GM19397 (cell line): ENCODE data around the gene GUCY2C.

ENCODE experiments used
- ATAC-seq: cut with Tn5 transposase; IDR thresholded peaks from one replicate; pipeline ENCODE4 v1.9.1; 2021; ENCODE audit warnings: mild to moderate bottlenecking, moderate library complexity; ENCODE audit not compliant: unreplicated experiment

The GUCY2C gene

GRCh38 chr12:14576896-14577295, 119.5 kb downstream of the GUCY2C start:
- ATAC-seq = no peak

- ATAC-seq = no peak
These were observed 120.8 kb downstream of the GUCY2C start for GRCh38 chr12:14575585-14575984.

- no peak for ATAC-seq
These were observed 123.3 kb downstream of the GUCY2C start for GRCh38 chr12:14573118-14573517.

- ATAC-seq = no peak
These were observed 124.0 kb downstream of the GUCY2C start for GRCh38 chr12:14572401-14572800.

- ATAC-seq = no peak
These were observed 124.6 kb downstream of the GUCY2C start for GRCh38 chr12:14571779-14572178.

- ATAC-seq = no peak
These were observed 126.2 kb downstream of the GUCY2C start for GRCh38 chr12:14570231-14570630.

GRCh38 chr12:14567351-14568162, 128.8 kb downstream of the GUCY2C start, which contains the start of gene PLBD1:
PLBD1 (minus strand) TSS chr12:14567883; CDS start chr12:14567696, 187 bp downstream.
- ATAC-seq = peak; percentile 50

- ATAC-seq = no peak
These were observed 132.0 kb downstream of the GUCY2C start for GRCh38 chr12:14564336-14564959.

- no peak for ATAC-seq
These were observed 133.4 kb downstream of the GUCY2C start for GRCh38 chr12:14563046-14563445.
